Stimulated activated CD8-positive, alpha-beta memory T cell treated with anti-CD3 and anti-CD28 coated beads, Interleukin-4, amount 100 ng/mL, for 4 hours (primary cell): ENCODE data around the gene ENAM.
"Not testable (repeated sequence)": the region's sequence is repeated elsewhere in the genome, so short reads cannot be mapped to it uniquely, and the experiment has no call there.

Source experiments
- DNase-seq, 2 donors: peaks; one replicate each; pipeline ENCODE4 v3.0.0-alpha.2; 2020; ENCODE audit warnings: low read depth in 2 of 2, low spot score in 1 of 2

ENAM gene

GRCh38 chr4:70627620-70628019, 924 bp upstream of the ENAM start:
- DNase-seq, result no peak

DNA sequence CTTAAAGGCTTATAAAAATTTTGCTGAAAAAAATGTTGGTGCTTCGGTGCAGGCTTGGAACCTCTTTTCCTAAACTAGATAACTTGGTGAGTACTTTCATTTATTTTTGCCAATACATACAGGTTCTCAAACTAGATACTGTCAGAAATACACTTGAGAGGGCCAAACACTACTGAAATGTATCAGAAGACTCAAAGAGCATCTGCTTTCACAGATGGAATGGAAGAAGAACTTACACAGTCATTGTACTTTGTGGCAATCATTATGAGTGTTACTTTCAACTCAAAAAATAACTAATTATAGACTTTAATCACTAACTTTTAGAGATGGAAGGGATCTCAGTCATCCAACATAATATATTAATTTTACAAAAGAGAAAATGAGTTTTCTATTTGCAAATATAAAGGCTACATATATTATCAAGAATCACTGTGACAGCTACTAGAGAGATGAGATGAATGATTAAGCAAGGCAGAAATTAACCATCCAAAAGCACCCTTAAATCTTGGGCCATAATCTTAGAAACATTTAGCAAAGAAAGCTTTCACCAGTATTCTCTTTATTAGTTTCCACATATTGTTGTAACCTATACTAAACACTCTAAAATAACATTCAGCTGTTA, 1.0 kb downstream of the ENAM start:
- no peak for DNase-seq

- DNase-seq, result no peak
Observed at GRCh38 chr4:70630162-70630561, 1.6 kb downstream of the ENAM start.

GRCh38 chr4:70632028-70632427, 3.5 kb downstream of the ENAM start:
- no peak for DNase-seq

GRCh38 chr4:70634482-70634881, 5.9 kb downstream of the ENAM start:
- DNase-seq, result no peak

GRCh38 chr4:70637239-70637913, 8.8 kb downstream of the ENAM start:
- DNase-seq, result no peak

DNA sequence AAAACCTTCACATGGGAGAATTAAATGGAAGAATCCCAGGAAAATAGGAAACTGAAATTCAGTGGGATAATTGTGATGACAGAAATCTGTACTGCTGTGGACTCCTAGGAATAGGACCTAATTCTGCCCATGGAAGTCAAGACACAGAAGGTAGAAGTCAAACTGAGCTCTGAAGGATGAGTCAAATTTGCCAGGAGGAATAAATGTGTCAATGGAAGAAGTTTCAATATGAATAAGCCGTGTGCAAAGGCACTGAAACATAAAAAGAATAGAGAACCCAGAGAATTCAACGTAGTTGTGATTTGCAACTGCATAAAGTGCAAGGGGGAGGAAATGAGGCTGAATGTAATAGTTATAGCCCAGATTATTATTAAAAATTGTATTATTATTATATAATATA, 11.6 kb downstream of the ENAM start:
- DNase-seq, result no peak

- not testable (repeated sequence) for DNase-seq
Observed at GRCh38 chr4:70650741-70651140, 22.2 kb downstream of the ENAM start.

DNA sequence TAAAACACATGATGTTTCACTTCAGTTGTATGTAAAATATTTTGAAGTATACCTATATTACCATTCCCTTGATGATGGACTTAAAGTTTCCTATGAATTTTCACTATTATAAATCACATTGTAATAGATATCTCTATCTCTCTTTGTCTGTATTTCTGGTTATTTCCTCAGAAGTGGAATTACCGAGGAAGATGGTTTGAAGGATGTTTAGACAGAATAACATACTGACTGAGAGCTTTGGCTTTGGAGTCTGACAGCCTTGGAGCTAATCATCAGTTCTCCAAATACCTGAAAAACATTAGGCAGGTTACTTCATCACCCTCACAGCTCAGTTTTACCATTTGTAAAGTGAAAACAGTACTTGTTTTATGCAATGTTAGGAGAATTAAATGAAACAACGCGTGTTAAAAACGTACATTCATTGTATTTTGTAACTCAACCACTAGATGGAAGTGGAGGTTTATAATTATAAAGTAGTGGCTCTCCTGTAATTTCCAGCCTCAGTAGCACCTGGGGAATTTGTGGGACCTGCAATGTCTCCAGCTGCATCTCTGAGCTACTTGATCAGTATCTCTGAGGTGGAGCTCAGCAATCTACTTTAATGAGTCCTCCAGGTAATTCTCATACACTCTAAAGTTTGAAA, 23.4 kb downstream of the ENAM start:
- no peak for DNase-seq

DNA sequence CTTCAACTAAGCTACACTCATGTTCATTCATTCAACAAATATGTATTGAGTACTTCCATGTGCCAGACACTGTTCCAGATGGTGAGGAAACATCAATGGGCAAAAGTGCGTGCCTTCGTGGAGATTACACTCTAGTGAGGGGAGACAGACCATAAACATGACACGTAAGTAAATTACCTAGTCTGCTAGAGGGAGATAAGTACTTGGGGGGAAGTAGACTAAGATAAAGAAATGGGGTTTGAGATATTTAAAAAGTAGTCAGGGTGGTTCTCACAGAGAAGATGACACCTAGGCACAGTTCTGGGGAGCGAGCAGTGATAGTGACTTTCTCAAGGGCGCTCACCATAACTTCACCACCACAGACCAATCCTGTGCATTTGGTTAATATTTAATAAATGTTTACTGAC, 26.1 kb downstream of the ENAM start:
- DNase-seq, result no peak

DNA sequence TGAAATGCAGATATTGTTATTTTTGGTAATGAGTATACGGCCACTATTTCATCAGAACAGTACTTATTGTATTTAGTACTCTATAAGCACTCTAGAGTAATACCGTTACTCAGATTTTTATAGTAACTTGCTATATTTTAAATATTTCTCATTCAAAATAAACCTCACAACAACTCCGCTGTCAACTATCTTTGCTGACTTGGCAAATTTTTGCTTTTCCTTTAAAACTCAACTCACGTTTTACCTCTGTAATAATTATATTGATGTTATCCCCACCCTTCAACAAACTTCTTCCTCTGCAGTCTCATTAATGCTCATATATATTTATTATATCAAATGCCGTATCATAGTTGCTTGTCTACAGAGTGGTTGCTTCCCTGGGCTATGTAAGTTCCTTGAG, 28.8 kb downstream of the ENAM start:
- no peak for DNase-seq

DNA sequence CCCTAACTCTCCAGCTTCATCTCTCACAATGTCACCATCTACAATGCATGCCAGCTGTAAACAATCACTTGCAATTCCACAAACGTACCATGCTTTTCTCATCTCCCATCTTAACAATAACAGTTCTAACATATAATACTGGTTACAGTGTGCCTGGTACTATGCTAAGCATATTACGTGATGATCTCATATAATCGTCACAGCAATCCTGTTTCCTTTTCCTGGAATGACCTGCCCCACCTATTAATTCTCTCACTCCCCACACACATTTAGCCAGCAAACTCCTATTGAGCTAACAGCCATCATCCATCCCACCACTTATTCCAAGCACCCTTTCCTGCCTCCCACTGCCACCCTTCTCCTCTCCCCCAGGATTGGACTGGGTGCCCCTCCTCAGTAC, 29.9 kb downstream of the ENAM start:
- DNase-seq, result no peak

DNA sequence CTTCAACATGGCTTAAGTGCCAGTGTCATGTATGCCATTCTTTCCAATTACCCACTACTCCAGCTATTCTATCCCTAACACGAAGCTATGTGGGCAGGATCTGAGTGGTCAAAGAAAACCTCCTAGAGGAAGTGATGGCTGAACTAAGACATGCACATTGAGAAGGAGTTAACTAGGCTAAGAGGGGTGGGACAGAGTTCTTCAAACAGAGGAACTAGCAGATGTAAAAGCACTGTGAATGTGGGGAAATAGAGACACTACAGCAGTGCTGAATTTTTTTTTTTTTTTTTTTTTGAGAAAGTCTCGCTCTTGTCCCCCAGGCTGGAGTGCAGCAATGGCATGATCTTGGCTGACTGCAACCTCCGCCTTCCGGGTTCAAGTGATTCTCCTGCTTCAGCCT, 31.6 kb downstream of the ENAM start:
- no peak for DNase-seq

DNA sequence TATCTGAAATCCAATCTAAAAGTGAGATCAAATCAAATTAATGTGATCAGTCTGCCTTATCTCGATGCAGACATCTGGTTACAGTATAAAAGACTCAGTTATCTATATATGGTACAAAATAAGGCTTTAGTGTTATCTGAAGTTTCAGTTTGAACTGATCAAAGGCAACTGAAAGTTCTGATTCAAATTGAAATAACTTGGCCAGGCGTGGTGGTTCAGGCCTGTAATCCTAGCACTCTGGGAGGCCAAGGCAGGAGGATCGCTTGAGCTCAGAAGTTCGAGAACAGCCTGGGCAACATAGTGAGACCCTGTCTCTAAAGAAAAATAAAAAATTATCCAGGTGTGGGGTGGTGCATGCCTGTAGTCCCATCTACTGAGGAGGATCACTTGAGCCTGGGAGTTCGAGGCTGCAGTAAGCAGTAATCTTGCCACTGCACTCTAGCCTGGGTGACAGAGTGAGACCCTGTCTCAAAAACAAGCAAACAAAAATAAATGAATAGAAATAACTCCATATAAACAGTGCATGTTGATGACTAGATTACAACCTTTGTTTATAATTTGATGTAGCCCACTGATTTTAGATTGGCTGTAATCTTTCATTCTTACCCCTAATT, 32.9 kb downstream of the ENAM start:
- not testable (repeated sequence) for DNase-seq

DNA sequence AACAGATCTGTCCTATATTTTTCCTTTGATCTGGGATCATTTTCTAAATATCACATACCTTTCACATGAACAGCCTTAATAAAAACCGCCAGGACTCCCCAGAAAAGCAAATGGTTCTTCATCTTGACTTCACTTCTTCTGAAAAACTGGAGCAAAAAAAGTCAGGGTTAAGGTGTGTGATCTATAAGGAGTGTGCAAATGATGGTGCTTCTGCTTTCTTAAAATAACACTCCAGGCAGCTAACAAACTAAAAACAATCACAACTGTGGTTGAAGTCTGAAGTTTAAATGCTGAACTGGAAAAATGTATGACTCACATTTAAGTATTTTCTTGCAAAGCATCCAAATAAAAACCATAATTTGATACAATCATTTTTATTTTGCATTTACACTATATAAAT, 37.8 kb downstream of the ENAM start, which contains the start of gene JCHAIN:
TSS of gene JCHAIN (minus strand) at position 140 of the 400 bp plus-strand sequence. CDS start at position 122, 18 bp downstream.
- DNase-seq, result no peak

- DNase-seq, result no peak
Observed at GRCh38 chr4:70667740-70668535, 39.4 kb downstream of the ENAM start.

GRCh38 chr4:70670332-70671014, 41.9 kb downstream of the ENAM start:
- DNase-seq, result no peak

DNA sequence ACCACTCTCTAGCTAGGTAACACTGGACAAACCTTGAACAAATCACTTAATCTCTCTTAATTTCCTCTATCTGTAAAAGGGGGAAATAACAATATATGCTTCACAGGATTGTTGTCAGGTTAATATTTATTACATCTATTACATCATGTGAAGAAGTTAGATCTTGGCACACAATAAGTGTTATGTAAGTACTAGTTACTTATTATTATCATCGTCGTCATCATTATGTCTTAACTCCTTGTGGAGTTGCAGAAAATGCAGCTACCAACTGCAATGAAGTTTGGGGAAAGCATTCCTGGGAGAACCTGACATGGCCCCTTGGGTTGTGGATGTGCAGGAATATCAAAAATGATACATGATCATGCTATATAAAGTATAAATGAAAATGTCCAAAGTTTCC, 42.5 kb downstream of the ENAM start:
- no peak for DNase-seq

DNA sequence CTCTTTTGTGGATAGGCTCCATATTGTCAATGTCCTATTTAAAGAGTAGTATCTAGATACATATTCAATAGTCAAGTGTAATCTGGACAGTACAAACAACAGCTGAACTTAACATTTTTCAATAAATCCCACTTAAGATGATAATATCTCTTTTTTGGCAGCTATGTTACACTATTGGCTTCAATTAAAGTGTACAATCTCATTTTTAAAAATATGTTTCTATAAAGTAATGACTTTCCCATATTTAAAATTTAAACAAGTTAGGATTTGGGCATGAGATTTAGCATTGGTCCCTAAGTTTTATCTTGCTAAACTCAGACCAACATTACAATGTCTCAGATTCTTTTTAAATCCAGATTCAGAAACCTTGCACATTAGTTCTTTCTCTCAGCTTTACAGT, 45.6 kb downstream of the ENAM start:
- no peak for DNase-seq

DNA sequence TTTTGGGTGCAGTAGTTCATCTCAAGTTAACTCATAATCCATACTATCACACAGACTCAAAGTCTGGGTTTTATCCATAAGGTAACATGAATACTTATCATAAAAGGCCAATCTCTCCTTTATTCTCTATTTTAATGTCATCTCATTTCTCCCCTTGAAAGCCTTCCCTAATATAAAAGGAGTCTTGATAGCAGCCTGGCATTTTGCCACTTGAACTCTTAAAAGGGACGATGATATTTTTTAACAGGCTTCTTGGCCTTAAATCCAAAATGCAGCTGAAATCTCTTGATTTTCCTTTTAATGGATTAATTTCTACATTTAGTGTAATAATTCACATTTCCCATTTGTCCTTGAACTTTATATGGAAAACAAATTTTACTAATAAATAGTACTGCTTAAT, 46.2 kb downstream of the ENAM start:
- no peak for DNase-seq
